AG08396 (cell line): Measurements from ENCODE around the gene AZU1.
"Not testable (repeated sequence)": the region's sequence is repeated elsewhere in the genome, so short reads cannot be mapped to it uniquely, and the experiment has no call there.

Experiments
- DNase-seq: peaks from one replicate; pipeline ENCODE4 v3.0.0; 2012; ENCODE audit warnings: low spot score, mixed read lengths

The AZU1 gene

DNA sequence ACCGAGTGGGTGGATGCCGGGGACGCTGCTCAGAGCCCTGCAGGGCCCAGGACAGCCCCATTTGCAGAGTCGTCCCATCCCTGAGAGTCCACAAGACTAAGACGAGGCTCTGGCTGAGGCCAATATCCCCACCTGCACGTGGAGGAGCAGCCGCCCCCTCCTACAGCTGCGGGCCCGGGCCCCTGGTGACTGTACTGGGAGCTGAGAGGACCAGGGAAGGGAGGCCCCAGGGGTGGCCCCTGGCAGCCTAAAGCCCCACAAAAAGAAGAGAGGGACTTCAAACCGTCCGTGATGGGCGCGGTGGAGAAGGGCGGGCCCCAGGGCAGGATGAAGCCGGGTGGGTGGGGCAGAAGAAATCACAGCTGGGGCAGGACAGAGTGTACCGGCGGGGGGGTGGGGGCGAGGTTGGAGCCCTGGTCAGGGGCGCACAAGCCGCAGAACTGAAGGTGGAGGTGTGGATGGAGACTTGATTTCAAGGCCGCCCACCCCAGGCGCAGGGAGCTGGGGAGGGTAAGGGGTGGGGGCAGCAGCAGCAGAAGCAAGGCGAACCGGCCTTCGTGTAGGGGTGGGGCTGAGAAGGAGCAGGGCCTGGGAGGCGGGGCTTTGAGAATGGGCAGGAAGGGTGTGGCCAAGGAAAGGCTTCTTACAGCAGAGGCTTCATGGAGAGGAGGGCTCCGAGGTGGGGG lies 44.8 kb downstream of the AZU1 start:
- peak; percentile 84 for DNase-seq

DNA sequence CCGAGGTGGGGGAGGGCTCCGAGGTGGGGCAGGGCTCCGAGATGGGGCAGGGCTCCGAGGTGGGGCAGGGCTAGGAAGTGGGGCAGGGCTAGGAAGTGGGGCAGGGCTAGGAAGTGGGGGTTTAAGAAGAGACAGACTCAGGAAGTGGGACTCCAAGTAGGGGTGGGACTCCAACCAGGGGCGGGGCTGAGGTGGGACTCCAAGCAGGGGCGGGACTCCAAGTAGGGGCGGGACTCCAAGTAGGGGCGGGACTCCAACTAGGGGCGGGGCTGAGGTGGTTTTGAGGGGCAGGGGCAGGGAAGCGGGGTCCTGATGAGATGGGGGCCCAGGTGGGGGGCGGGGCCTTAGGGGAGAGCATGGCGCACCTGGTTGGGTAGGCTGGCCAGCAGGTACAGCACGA lies 45.4 kb downstream of the AZU1 start:
- DNase-seq, result peak; percentile 58

- DNase-seq, result no peak
These were observed 46.0 kb downstream of the AZU1 start for GRCh38 chr19:873561-874041.

- no peak for DNase-seq
These were observed 47.7 kb downstream of the AZU1 start for GRCh38 chr19:875265-875879.

DNA sequence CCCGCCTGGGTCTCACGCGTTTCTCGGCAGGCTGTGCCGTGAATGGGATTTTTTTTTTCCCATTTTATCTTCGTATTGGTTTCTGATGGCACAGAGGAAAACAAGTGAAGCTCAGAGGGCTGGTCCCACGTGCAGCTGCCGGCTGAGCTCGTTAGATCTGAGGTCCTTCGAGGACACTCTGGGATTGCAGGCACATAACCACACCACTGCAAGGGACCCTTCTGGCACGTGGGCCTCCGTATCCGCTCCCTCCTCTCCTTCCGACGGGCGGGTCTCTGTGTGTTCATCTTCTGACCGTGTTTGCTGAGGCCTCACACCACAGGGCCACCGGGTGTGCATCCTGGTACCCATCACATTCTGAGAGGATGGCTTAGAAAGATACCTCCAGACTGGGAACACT lies 48.5 kb downstream of the AZU1 start:
- no peak for DNase-seq

DNA sequence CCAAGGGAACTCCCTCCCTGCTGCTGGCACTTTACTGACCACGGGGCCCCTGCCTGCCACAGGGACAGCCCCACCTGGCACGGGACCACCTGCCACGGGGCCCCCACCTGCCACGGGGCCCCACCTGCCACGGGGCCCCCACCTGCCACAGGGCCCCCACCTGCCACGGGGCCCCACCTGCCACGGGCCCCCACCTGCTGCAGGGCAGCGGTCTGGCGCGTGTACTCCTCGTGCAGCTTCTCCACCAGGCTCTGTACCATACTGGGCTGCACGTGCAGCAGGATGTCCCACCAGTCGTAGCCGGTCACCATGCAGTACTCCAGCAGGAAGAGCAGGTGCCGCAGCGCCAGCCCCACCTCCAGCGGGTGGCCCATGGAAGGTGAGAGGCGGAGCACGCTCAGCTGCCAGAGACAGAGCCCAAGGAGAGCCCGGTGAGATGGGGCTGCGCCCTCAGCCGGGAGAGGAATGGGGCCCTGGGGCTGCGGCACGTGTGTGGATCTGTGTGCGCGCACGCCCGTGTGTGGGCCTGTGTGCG lies 49.2 kb downstream of the AZU1 start:
- no peak for DNase-seq

GRCh38 chr19:877992-878660 lies 50.5 kb downstream of the AZU1 start:
- DNase-seq, result not testable (repeated sequence)

GRCh38 chr19:878751-879561 lies 51.3 kb downstream of the AZU1 start:
- not testable (repeated sequence) for DNase-seq

DNA sequence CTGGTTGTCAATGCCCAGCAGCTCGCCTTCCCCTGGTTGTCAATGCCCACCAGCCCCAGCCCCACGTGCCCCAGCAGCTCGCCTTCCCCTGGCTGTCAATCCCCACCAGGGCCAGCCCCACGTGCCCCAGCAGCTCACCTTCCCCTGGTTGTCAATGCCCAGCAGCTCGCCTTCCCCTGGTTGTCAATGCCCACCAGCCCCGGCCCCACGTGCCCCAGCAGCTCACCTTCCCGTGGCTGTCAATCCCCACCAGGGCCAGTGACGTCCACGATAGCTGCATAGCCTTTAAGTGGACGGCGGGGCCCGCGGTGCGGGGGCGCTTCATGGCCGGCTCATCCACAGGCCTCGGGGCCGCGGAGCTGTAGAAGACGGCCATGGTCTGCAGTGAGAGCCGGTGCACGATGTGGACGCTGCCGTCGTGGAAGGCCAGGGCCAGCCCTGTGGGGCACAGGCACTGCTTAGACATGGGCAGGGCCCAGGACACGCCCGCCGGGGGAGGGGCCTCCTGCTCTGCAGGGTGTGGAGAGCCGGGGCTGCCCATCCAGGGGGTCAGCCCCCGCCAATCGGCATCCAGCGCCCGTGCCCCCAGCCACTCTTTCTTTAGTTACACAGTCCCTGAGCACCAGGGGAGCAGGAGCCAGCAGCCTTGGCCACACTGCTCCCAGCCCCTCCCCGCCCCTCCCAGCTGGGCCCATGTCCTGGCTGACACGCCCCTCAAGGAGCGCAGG lies 52.2 kb downstream of the AZU1 start:
- no peak for DNase-seq
